H9 (cell line): Measurements from ENCODE around the gene C1orf159. TPM values are rescaled to one million over a fixed set of nuclear protein-coding genes. Genes with fewer than 3 reads are reported as not detected.

ENCODE experiments used
- DNase-seq: peaks from one replicate; pipeline ENCODE4 v3.0.0-alpha.2; 2017
- H2AFZ ChIP-seq: one replicate; pipeline ENCODE4 v1.6.1; 2013; ENCODE audit warnings: mild to moderate bottlenecking, low read length, control low read depth, moderate library complexity
- H2AK5ac ChIP-seq: 2 replicates; pipeline ENCODE4 v1.6.1; 2013; ENCODE audit warnings: low read length, control low read depth, mixed read lengths; ENCODE audit not compliant: insufficient read length
- H2BK120ac ChIP-seq: one replicate; pipeline ENCODE4 v1.6.1; 2013; ENCODE audit warnings: low read depth, mild to moderate bottlenecking, low read length, control low read depth, inconsistent platforms; ENCODE audit not compliant: poor library complexity, severe bottlenecking
- H2BK12ac ChIP-seq: 2 replicates; pipeline ENCODE4 v1.6.1; 2013; ENCODE audit warnings: low read length, control low read depth, mixed read lengths, low read depth; ENCODE audit not compliant: insufficient read length
- H2BK15ac ChIP-seq: 2 replicates; pipeline ENCODE4 v1.6.1; 2013; ENCODE audit warnings: low read depth, low read length, control low read depth
- H2BK20ac ChIP-seq: one replicate; pipeline ENCODE4 v1.6.1; 2013; ENCODE audit warnings: low read depth, mild to moderate bottlenecking, low read length, control low read depth, inconsistent platforms; ENCODE audit not compliant: poor library complexity, severe bottlenecking
- H2BK5ac ChIP-seq: 2 replicates; pipeline ENCODE4 v1.6.1; 2013; ENCODE audit warnings: low read length, control low read depth, mixed read lengths; ENCODE audit not compliant: insufficient read length
- H3K14ac ChIP-seq: 2 replicates; pipeline ENCODE4 v1.6.1; 2013; ENCODE audit warnings: low read length, control low read depth; ENCODE audit not compliant: insufficient read depth
- H3K18ac ChIP-seq: 2 replicates; pipeline ENCODE4 v1.6.1; 2013; ENCODE audit warnings: low read depth, mild to moderate bottlenecking, mixed read lengths, low read length, control low read depth; ENCODE audit not compliant: insufficient read length
- H3K23ac ChIP-seq: 2 replicates; pipeline ENCODE4 v1.6.1; 2013; ENCODE audit warnings: low read length, control low read depth, mixed read lengths, low read depth; ENCODE audit not compliant: insufficient read length
- H3K23me2 ChIP-seq: 2 replicates; pipeline ENCODE4 v1.6.1; 2013; ENCODE audit warnings: low read depth, mild to moderate bottlenecking, mixed read lengths, low read length, control low read depth; ENCODE audit not compliant: insufficient read length, poor library complexity, severe bottlenecking
- H3K27ac ChIP-seq: 2 replicates; pipeline ENCODE4 v1.5.1; 2013; ENCODE audit warnings: low read length, control low read depth, mixed read lengths, low read depth; ENCODE audit not compliant: insufficient read length
- H3K27me3 ChIP-seq: 2 replicates; pipeline ENCODE4 v1.6.1; 2013; ENCODE audit warnings: low read length, control low read depth, inconsistent platforms; ENCODE audit not compliant: insufficient read depth
- H3K4ac ChIP-seq: 2 replicates; pipeline ENCODE4 v1.6.1; 2013; ENCODE audit warnings: low read depth, mild to moderate bottlenecking, control low read depth, inconsistent platforms, low read length, moderate library complexity
- H3K4me1 ChIP-seq: 2 replicates; pipeline ENCODE4 v1.6.1; 2013; ENCODE audit warnings: low read length, control low read depth, inconsistent platforms; ENCODE audit not compliant: insufficient read depth
- H3K4me2 ChIP-seq: 2 replicates; pipeline ENCODE4 v1.6.1; 2013; ENCODE audit warnings: low read length, control low read depth, mixed read lengths; ENCODE audit not compliant: insufficient read length, insufficient read depth
- H3K56ac ChIP-seq: 2 replicates; pipeline ENCODE4 v1.6.1; 2013; ENCODE audit warnings: low read depth, mild to moderate bottlenecking, mixed read lengths, low read length, control low read depth; ENCODE audit not compliant: insufficient read length
- H3K79me1 ChIP-seq: 2 replicates; pipeline ENCODE4 v1.6.1; 2013; ENCODE audit warnings: low read depth, mild to moderate bottlenecking, moderate library complexity, low read length, control low read depth, inconsistent platforms; ENCODE audit not compliant: insufficient read depth, poor library complexity, severe bottlenecking
- H3K79me2 ChIP-seq: 2 replicates; pipeline ENCODE4 v1.6.1; 2013; ENCODE audit warnings: low read length, control low read depth, inconsistent platforms; ENCODE audit not compliant: insufficient read depth
- H3K9ac ChIP-seq: 2 replicates; pipeline ENCODE4 v1.6.1; 2013; ENCODE audit warnings: low read length, control low read depth, mixed read lengths; ENCODE audit not compliant: insufficient read length; ENCODE audit errors: extremely low read depth
- H3K9me3 ChIP-seq: one replicate; pipeline ENCODE4 v1.6.1; 2013; ENCODE audit warnings: low read depth, low read length, inconsistent platforms; ENCODE audit not compliant: control insufficient read depth
- H3T11ph ChIP-seq: one replicate; pipeline ENCODE4 v1.6.1; 2013; ENCODE audit warnings: mild to moderate bottlenecking, low read length, control low read depth, inconsistent platforms
- H4K20me1 ChIP-seq: one replicate; pipeline ENCODE4 v1.6.1; 2013; ENCODE audit not compliant: control insufficient read depth, insufficient read length, insufficient read depth
- H4K5ac ChIP-seq: 2 replicates; pipeline ENCODE4 v1.6.1; 2013; ENCODE audit warnings: low read depth, mild to moderate bottlenecking, mixed read lengths, low read length, control low read depth; ENCODE audit not compliant: insufficient read length
- H4K8ac ChIP-seq: replicated peaks from 2 replicates; pipeline ENCODE4 v1.6.1; 2013; ENCODE audit warnings: low read length, control low read depth, mixed read lengths, low read depth; ENCODE audit not compliant: insufficient read length
- H4K91ac ChIP-seq: 2 replicates; pipeline ENCODE4 v1.6.1; 2013; ENCODE audit warnings: low read depth, mild to moderate bottlenecking, moderate library complexity, mixed read lengths, low read length, control low read depth; ENCODE audit not compliant: insufficient read length
- H3K27ac Mint-ChIP-seq, 3 experiments: 2 replicates in 2 of 3; 3 replicates in 1 of 3; pipeline ENCODE4 v1.8.0; 2020 to 2021; ENCODE audit warnings: mixed read lengths in 3 of 3, mild to moderate bottlenecking in 1 of 3, moderate library complexity in 1 of 3
- H3K27me3 Mint-ChIP-seq: 2 replicates; pipeline ENCODE4 v1.8.0; 2021; ENCODE audit warnings: low read depth, mild to moderate bottlenecking, moderate library complexity, mixed read lengths
- H3K36me3 Mint-ChIP-seq, 3 experiments: 2 replicates in 2 of 3; 3 replicates in 1 of 3; pipeline ENCODE4 v1.8.0; 2020 to 2021; ENCODE audit warnings: low read depth in 3 of 3, mixed read lengths in 3 of 3; ENCODE audit not compliant: insufficient read depth in 1 of 3
- H3K4me1 Mint-ChIP-seq, 2 experiments: 2 replicates each; pipeline ENCODE4 v1.8.0; 2020; ENCODE audit warnings: mixed read lengths in 2 of 2
- H3K4me3 Mint-ChIP-seq, 2 experiments: 2 replicates in 1 of 2; 3 replicates in 1 of 2; pipeline ENCODE4 v1.8.0; 2020 to 2021; ENCODE audit warnings: mild to moderate bottlenecking in 2 of 2, mixed read lengths in 2 of 2, moderate library complexity in 1 of 2
- H3K9me3 Mint-ChIP-seq, 2 experiments: 2 replicates in 1 of 2; 3 replicates in 1 of 2; pipeline ENCODE4 v1.8.0; 2020; ENCODE audit warnings: mild to moderate bottlenecking in 2 of 2, mixed read lengths in 2 of 2, moderate library complexity in 1 of 2
- CTCF ChIP-seq: fragments of 200-600 bp; sonication (generic); conservative IDR thresholded peaks from 3 replicates; pipeline ENCODE4 v1.8.0; 2021; ENCODE audit warnings: antibody characterized with exemption, mild to moderate bottlenecking
- WGBS: extraction: QIAGEN DNeasy Blood & Tissue Kit; methylation state at CpG from one replicate; pipeline ENCODE4 v1.1.7; 2013; ENCODE audit warnings: missing lambda C conversion rate, low lambda C conversion rate, mixed read lengths; ENCODE audit not compliant: insufficient read length; ENCODE audit errors: extremely low coverage; 5-methylcytosine and 5-hydroxymethylcytosine counted together
- total RNA-seq: library from RNA; stranded (reverse); gene quantifications from 2 replicates; pipeline ENCODE4 v1.2.1, GENCODE V29; 2021

Gene C1orf159
- total RNA-seq, 1 experiment from 2014 or later, result 12.3 TPM

DNA sequence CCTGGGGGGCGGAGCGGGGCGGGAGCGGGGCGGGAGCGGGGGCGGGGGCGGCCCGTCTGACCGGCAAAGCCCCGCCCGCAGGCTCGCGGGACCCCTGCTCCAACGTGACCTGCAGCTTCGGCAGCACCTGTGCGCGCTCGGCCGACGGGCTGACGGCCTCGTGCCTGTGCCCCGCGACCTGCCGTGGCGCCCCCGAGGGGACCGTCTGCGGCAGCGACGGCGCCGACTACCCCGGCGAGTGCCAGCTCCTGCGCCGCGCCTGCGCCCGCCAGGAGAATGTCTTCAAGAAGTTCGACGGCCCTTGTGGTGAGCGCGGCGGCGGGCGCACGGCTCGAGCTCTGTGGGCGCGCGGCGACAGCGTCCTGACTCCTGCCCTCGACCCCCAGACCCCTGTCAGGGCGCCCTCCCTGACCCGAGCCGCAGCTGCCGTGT lies 74.8 kb downstream of the C1orf159 start:
- no peak overlapping the region for H2AFZ ChIP-seq
- peaks cover 4% of the 10 kb centered on the region for H3K23me2 ChIP-seq
- WGBS, result no CpG with 5 or more reads among the region's 60 CpGs
- no peak overlapping the region for H3K27ac ChIP-seq
- no peak overlapping the region for H3K9ac ChIP-seq
- H3K9me3 Mint-ChIP-seq, result no peaks in the 10 kb centered on the region; a peak in 1 of 5 replicates
- H2BK12ac ChIP-seq, result no peak overlapping the region
- H3K79me2 ChIP-seq, result no peaks in the 10 kb centered on the region
- H3K27me3 Mint-ChIP-seq, result peaks cover 40% of the 10 kb centered on the region
- no peak overlapping the region for H2BK15ac ChIP-seq
- H3K14ac ChIP-seq, result no peak overlapping the region; the same call in 1 of the 2 replicates
- no peaks in the 10 kb centered on the region for H3K79me1 ChIP-seq
- no peak for TF ChIP-seq CTCF
- H3K27me3 ChIP-seq, result no peaks in the 10 kb centered on the region; the same call in 1 of the 2 replicates
- H3T11ph ChIP-seq, result no peak overlapping the region
- H3K9me3 ChIP-seq, result no peaks in the 10 kb centered on the region
- no peak overlapping the region for H4K8ac ChIP-seq
- no peak overlapping the region for H3K4me2 ChIP-seq
- H3K4me1 ChIP-seq, result no peaks in the 10 kb centered on the region
- H2AK5ac ChIP-seq, result no peak overlapping the region
- H3K18ac ChIP-seq, result no peak overlapping the region
- H4K5ac ChIP-seq, result no peak overlapping the region
- H2BK120ac ChIP-seq, result no peak overlapping the region
- no peak overlapping the region for H3K4me3 Mint-ChIP-seq
- H3K56ac ChIP-seq, result no peak overlapping the region
- H2BK20ac ChIP-seq, result no peak overlapping the region
- H3K36me3 Mint-ChIP-seq, result peaks cover 7 to 42% (median 36%) of the 10 kb centered on the region in 3 experiments
- H3K23ac ChIP-seq, result no peak overlapping the region
- no peak overlapping the region for H2BK5ac ChIP-seq
- H3K4ac ChIP-seq, result no peak overlapping the region
- H3K27ac Mint-ChIP-seq, result no peak overlapping the region
- H3K4me1 Mint-ChIP-seq, result peaks cover 7 to 15% of the 10 kb centered on the region in 2 experiments
- DNase-seq, result peak; percentile 85
- peaks cover 3% of the 10 kb centered on the region for H4K20me1 ChIP-seq
- H4K91ac ChIP-seq, result no peak overlapping the region
